HUES64 (cell line): Measurements from ENCODE around the gene RREB1.
"Not testable (repeated sequence)": the region's sequence is repeated elsewhere in the genome, so short reads cannot be mapped to it uniquely, and the experiment has no call there.

Experiments
- H3K27ac ChIP-seq: 2 replicates; pipeline ENCODE4 v1.7.0; 2013; ENCODE audit warnings: low read depth, low read length, inconsistent platforms
- H3K27me3 ChIP-seq: 2 replicates; pipeline ENCODE4 v1.6.1; 2013; ENCODE audit warnings: mild to moderate bottlenecking, low read length; ENCODE audit not compliant: insufficient read depth
- H3K36me3 ChIP-seq: 2 replicates; pipeline ENCODE4 v1.6.1; 2013; ENCODE audit warnings: mild to moderate bottlenecking, low read length; ENCODE audit not compliant: insufficient read depth
- H3K4me1 ChIP-seq: 2 replicates; pipeline ENCODE4 v1.6.1; 2013; ENCODE audit warnings: mild to moderate bottlenecking, low read length, moderate library complexity; ENCODE audit not compliant: insufficient read depth
- H3K4me3 ChIP-seq: 2 replicates; pipeline ENCODE4 v1.5.1; 2013; ENCODE audit warnings: mild to moderate bottlenecking, low read length, moderate library complexity
- H3K9ac ChIP-seq: 2 replicates; pipeline ENCODE4 v1.6.1; 2013; ENCODE audit warnings: mild to moderate bottlenecking, low read depth, low read length
- H3K9me3 ChIP-seq: 2 replicates; pipeline ENCODE4 v1.6.1; 2013; ENCODE audit warnings: low read depth, low read length; ENCODE audit not compliant: insufficient read depth
- WGBS: fragments of 150-250, 120-280 bp; methylation state at CpG from one replicate; pipeline ENCODE4 v1.1.7; 2013; ENCODE audit warnings: missing lambda C conversion rate; 5-methylcytosine and 5-hydroxymethylcytosine counted together

Gene RREB1

DNA sequence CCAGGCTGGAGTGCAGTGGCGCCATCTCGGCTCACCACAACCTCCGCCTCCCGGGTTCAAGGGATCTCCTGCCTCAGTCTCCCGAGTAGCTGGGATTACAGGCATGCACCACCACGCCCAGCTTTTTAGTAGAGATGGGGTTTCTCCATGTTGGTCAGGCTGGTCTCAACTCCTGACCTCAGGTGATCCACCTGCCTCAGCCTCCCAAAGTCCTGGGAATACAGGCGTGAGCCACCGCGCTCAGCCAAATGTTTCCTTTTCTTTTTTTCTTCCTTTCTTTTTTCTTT, 155.7 kb downstream of the RREB1 start:
- not testable (repeated sequence) for H3K27ac ChIP-seq, H3K27me3 ChIP-seq, H3K4me3 ChIP-seq, H3K9ac ChIP-seq, H3K4me1 ChIP-seq, H3K36me3 ChIP-seq, H3K9me3 ChIP-seq
- 97% methylated on average over 9 of the region's 9 CpGs for WGBS

DNA sequence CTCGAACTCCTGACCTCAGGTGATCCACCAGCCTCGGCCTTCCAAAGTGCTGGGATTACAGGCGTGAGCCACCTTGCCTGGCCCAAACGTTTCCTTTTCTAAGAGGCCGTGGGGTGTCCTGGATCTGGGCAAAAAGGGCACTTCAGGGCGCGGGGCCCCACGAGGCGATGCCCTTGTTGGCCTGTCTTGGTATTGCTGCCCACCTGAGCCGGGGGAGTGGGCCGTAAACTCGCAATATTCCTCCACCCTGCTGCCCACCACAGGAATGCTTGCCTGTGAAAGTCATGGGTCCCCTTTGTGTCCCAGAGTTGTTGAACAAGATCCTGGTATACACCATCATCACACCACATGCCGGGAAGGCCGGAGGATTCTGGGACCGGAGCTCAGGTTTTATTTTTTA, 156.3 kb downstream of the RREB1 start:
- Histone ChIP-seq H3K27ac (no peak overlapping the region), H3K9me3 (no peaks in the 10 kb centered on the region), H3K4me1 (peaks cover 9% of the 10 kb centered on the region), H3K4me3 (no peak overlapping the region), H3K36me3 (no peaks in the 10 kb centered on the region), H3K27me3 (no peaks in the 10 kb centered on the region), H3K9ac (no peak overlapping the region)
- 94% methylated on average over 15 of the region's 15 CpGs for whole genome bisulfite sequencing

DNA sequence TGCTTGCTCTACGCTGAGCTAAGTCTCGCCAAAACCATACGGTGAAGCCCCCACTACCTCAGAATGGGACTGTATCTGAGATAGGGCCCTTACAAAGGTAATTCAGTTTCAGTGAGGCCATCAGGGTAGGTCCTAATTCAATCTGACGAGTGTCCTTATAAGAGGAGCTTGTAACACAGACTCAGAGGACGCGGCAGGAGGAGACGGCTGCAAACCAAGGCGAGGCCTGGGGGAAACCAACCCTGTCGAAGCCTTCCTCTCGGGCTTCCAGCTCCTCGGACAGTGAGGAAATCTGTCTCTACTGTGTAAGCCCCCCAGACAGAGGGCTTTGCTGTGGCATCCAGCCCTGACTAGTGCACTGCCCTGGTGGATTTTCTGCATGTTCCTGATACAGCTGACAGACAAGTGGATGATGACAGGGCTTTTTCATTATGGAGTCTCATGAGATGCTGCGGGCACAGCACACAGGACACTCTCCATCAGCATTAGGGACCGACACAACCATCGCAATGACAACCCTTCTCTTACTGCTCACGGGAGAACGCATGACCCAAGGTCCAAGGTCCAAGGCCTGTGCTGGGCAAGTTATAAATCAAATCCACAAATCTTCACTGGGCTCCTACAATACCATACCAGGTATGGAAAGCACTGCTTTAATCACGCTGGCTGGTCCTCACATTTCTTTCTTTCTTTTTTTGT, 157.1 kb downstream of the RREB1 start:
- Histone ChIP-seq H3K4me3 (no peak overlapping the region), H3K9me3 (no peaks in the 10 kb centered on the region), H3K4me1 (peaks cover 9% of the 10 kb centered on the region), H3K9ac (no peak overlapping the region), H3K27ac (no peak overlapping the region), H3K27me3 (no peaks in the 10 kb centered on the region), H3K36me3 (no peaks in the 10 kb centered on the region)
- WGBS: 94% methylated on average over 17 of the region's 17 CpGs

DNA sequence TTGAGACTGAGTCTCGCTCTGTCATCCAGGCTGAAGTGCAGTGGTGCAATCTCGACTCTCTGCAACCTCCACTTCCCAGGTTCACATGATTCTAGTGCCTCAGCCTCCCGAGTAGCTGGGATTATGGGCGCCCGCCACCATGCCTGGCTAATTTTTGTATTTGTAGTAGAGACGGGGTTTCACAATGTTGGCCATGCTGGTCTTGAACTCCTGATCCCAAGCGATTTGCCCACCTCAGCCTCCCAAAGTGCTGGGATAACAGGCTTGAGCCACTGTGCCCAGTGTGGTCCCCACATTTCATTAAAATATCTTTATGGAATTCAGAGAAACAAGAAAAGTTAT, 157.6 kb downstream of the RREB1 start:
- H3K4me1 ChIP-seq, H3K4me3 ChIP-seq, H3K27ac ChIP-seq, H3K36me3 ChIP-seq, H3K9ac ChIP-seq, H3K27me3 ChIP-seq, H3K9me3 ChIP-seq: not testable (repeated sequence)
- 93% methylated on average over 7 of the region's 7 CpGs for WGBS

DNA sequence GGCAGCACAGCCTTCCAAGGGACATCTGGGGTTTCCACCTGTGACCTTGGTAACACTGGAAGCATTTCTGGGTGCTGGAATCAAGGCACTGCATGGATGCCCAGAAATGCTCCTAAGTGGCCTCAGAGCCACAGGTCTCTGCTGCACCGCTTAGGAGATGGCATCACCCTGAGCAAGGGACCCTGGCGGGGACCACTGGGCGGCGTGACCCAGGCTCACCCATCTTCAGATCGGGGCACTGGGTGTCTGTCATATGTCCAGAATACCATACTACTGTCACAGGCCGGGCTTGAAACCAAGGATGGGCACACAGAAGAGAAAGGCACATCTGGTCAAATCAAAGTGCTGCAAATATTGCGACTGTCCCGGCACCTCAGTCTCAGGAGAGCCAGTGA, 159.3 kb downstream of the RREB1 start:
- H3K36me3 ChIP-seq: no peaks in the 10 kb centered on the region
- no peaks in the 10 kb centered on the region for H3K9me3 ChIP-seq
- no peaks in the 10 kb centered on the region for H3K27me3 ChIP-seq
- H3K9ac ChIP-seq: no peak overlapping the region
- 95% methylated on average over 8 of the region's 8 CpGs for WGBS
- H3K4me1 ChIP-seq: no peaks in the 10 kb centered on the region
- no peak overlapping the region for H3K27ac ChIP-seq
- H3K4me3 ChIP-seq: no peak overlapping the region

DNA sequence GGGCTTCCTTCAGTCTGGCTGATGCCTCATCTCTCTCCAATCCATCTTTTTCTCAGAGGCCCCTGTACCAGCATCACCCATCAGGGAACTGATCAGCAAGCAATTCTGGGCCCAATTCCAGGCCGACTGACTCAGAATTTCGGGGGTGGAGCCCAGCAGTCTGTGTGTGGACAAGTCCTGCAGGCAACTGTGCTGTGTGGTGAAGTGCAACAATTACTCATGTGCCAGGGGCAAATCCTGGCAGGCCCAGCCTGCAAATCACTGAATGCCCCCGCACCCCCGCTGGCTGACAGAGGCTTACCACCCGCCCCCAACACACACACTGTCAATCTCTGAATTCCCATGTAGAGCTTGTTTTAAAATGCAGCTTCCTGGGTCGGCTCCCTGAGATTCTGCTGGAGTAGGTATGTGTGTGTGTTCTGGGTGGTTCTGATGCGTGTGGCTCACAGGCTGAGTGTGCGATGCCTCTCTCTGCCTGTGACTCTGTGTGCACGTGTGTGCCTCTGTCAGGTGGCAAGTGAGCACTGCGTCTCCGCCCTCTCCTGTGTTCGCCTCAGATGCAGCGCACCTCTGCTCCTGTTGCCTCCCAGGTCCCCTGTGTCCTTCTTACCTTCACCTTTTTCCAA, 159.8 kb downstream of the RREB1 start:
- Histone ChIP-seq H3K27ac (no peak overlapping the region), H3K36me3 (no peaks in the 10 kb centered on the region), H3K4me1 (no peaks in the 10 kb centered on the region), H3K9ac (no peak overlapping the region), H3K9me3 (no peaks in the 10 kb centered on the region), H3K27me3 (no peaks in the 10 kb centered on the region), H3K4me3 (no peak overlapping the region)
- WGBS: 87% methylated on average over 13 of the region's 13 CpGs

DNA sequence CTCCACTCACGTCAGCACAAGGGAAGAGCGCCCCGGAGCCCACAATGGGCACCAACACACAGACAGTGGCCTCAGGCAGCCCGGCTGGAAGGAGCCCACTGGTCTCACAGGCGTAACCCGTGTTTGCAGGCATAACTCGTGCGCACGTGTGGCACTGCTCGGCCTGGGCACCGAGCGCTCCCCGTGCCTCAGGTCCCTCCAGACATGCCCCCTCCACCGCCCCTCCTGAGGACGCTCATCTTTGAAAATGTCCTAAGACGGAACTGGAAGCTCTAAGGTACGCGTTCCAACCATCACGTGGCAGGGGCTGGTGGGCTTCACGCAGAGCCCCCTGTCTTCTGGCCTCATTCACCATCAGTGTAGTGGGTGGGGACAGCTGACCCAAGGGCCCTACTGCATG, 160.6 kb downstream of the RREB1 start:
- Histone ChIP-seq H3K27me3 (no peaks in the 10 kb centered on the region), H3K27ac (no peak overlapping the region), H3K9me3 (no peaks in the 10 kb centered on the region), H3K4me3 (no peak overlapping the region), H3K36me3 (no peaks in the 10 kb centered on the region), H3K4me1 (no peaks in the 10 kb centered on the region), H3K9ac (no peak overlapping the region)
- 90% methylated on average over 20 of the region's 20 CpGs for WGBS

DNA sequence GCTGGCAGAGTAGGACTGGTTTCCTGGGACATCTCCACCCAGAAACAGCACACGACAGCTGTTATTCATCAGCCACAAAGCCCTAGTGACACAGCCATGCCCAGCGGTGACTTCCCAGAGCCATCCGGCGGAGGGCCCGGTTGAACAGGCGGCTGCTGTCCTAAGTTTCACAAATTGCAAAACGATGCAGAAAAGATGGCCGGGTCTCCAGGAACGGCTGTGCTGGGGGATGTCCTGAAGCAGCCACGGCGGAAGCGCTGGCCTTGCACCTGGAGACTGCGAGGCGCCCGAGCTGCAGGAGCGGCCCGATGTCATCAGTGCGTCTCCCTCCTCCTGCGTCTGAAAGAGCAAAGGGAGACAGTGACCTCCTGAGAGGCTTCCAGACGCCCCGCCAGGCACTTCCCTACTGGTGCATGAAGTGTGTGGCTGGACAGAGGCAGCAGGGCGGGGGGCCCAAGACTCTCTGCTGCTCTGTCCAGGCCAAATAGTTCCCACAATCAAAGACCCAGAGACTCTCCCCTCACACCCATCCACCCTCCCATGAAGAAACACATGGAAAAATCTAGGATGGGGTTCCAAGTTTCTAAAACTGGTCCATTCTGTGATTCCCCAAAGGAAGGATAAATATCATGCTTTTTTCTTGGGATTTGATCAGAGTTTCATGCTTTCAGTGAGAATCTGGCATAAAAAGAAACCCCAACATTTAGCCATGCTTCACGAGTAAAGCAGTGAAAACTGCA, 161.2 kb downstream of the RREB1 start:
- H3K27ac ChIP-seq: no peak overlapping the region
- 92% methylated on average over 23 of the region's 23 CpGs for WGBS

DNA sequence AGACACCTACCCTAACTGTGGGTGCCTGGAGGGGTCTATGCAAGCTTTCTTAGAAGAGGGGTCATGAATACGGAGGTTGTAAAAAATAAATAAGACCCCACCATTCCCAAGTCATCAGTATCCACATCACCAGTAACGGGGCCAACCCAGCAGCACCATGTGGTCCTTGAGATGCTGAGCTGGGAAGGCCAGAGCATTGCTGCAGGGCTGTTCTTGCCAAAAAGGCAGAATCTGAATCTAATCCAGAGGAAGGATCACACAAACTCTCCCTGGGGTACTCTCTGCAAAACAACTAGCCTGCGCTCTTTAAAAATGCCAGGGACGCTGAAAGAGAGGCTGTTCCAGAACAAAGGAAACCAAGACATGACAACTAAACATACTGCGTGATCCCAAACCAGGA, 162.1 kb downstream of the RREB1 start:
- H3K27ac ChIP-seq: no peak overlapping the region

More for the DNA sequence above, 161.2 kb downstream of the RREB1 start:
- Histone ChIP-seq H3K4me3 (no peak overlapping the region), H3K9ac (no peak overlapping the region), H3K27me3 (no peaks in the 10 kb centered on the region), H3K4me1 (no peaks in the 10 kb centered on the region), H3K36me3 (no peaks in the 10 kb centered on the region), H3K9me3 (no peaks in the 10 kb centered on the region)

DNA sequence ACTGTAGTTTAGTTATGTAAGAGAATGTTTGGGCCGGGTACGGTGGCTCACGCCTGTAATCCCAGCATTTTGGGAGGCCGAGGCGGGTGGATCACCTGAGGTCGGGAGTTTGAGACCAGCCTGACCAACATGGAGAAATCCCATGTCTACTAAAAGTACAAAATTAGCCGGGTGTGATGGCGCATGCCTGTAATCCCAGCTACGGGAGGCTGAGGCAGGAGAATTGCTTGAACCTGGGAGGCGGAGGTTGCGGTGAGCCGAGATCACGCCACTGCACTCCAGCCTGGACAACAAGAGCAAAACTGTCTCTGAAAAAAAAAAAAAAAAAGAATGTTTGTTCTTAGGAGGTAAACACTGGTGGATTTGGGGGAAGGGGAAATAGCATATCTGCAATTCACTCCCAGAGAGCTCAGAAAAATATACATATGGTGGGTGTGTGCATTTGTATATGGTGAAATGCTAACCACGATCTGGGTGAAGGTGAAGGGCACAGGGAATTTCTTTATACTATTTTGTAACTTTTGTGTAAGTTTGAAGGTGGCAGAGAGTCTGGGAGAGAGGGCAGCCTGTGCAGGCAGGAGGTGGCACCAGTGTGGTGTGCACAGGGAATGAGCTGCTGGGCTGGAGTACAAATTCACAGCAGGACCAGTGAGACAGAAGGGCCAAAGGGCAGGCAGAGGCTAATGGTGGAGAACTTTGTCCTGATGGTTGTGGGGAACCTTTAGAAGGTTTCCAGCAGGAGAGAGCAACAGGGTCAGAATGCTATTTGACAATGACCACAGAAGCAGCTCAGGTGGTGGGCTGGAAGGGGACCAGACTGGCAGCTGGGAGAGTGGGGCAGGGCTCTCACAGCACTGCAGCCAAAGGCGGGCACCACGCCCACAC, 162.8 kb downstream of the RREB1 start:
- no peaks in the 10 kb centered on the region for H3K27me3 ChIP-seq
- H3K36me3 ChIP-seq: no peaks in the 10 kb centered on the region
- H3K9ac ChIP-seq: no peak overlapping the region
- no peak overlapping the region for H3K4me3 ChIP-seq
- no peaks in the 10 kb centered on the region for H3K4me1 ChIP-seq
- 87% methylated on average over 16 of the region's 16 CpGs for WGBS
- no peak overlapping the region for H3K27ac ChIP-seq
- no peaks in the 10 kb centered on the region for H3K9me3 ChIP-seq

More for the DNA sequence above, 162.1 kb downstream of the RREB1 start:
- 98% methylated on average over 5 of the region's 5 CpGs for WGBS
- Histone ChIP-seq H3K4me1 (no peaks in the 10 kb centered on the region), H3K36me3 (no peaks in the 10 kb centered on the region), H3K27me3 (no peaks in the 10 kb centered on the region), H3K9me3 (no peaks in the 10 kb centered on the region), H3K4me3 (no peak overlapping the region), H3K9ac (no peak overlapping the region)

DNA sequence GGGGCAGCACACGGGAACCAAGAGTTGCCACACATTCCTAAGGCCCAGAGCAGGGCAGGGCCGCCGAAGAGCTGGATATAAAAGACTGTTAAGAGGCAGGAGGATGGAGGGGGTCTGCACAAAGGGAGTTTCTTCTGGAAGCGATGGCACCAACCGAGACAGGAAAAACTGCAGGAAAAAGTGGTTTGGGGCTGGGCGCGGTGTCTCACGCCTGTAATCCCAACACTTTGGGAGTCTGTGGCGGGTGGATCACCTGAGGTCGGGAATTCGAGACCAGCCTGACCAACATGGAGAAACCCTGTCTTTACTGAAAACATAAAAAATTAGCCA, 163.4 kb downstream of the RREB1 start:
- Histone ChIP-seq H3K9ac (no peak overlapping the region), H3K4me1 (no peaks in the 10 kb centered on the region), H3K27me3 (no peaks in the 10 kb centered on the region), H3K36me3 (no peaks in the 10 kb centered on the region), H3K9me3 (no peaks in the 10 kb centered on the region), H3K27ac (no peak overlapping the region), H3K4me3 (no peak overlapping the region)
- 94% methylated on average over 11 of the region's 11 CpGs for WGBS
